NCI-H226 (cell line): Measurements from ENCODE around the gene LCN15.
"Not testable (repeated sequence)": the region's sequence is repeated elsewhere in the genome, so short reads cannot be mapped to it uniquely, and the experiment has no call there.

Source experiments
- DNase-seq: peaks from one replicate; pipeline ENCODE4 v3.0.0-alpha.2; 2015

The LCN15 gene

DNA sequence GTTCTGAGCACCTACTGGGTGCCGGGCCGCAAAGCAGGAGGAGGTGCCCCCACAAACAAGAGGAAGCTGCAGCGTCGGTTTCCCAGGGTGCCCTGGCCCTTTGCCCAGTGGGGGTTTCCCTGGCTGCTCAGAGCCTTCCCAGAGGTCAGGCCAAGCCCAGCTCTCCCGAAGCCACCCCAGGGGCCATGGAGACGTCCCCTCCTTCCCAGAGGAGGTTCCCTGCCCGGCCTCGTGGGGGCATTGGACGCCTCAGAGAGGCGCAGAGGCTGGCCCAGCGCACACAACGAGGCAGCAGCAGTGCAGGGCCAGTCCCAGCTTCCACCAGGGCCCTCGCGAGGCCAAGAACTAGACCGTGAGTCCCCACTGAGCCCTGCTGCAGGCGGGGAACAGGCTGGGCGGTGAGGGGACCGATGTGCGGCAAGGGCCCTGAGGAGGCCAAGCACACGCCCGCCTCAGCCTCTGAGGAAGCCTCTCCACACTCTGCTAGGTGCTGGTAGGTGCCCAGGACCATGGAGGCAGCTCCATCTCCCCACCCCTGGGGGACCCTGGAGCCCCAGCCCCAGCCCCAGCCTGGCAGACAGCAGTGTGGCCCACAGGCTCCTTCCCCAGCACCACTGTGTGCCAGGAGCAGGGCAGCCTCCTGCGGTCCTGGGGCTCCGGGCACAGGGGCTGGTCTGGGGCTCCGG lies 45.0 kb downstream of the LCN15 start:
- DNase-seq = no peak

DNA sequence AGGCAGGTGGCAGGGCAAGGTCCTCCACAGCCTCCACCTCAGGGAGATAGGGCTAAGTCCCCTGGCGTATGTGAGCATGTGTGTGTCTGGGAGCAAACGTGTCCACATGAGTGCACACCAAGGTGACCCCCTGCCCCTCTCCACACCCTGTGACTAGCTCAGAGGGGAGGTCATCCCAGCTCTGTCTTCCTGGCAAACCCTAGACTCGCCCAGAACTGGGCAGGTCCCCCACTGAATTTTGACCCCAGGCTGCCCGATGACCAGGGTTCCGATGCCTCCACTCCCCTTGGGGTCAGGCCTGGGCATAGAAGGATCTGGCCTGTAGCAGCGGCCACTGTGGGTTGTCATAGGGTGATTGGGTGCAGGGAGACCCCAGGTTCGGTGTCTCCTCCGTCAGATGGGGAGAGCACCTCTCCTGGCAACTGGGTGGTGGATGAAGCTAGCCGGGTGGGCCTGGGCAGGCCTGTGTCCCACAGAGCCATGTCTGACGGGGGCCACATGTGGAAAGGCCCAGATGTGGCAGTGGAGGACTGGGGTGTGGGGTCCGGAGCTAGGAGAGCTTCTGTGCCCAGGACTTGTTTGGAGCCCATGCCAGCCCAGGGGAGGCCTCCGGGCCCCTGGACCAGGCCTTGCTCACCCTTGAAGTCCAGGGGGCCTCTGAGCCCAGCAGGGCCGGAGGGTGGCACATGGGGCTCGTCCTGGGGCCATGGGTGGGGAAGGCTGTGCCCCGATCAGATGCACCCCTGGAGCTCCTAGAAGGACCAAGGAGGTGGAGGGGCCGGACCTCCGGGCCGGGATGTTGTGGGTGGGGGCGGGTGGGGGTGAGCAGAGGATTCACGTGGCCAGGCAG lies 45.7 kb downstream of the LCN15 start:
- DNase-seq = no peak

DNA sequence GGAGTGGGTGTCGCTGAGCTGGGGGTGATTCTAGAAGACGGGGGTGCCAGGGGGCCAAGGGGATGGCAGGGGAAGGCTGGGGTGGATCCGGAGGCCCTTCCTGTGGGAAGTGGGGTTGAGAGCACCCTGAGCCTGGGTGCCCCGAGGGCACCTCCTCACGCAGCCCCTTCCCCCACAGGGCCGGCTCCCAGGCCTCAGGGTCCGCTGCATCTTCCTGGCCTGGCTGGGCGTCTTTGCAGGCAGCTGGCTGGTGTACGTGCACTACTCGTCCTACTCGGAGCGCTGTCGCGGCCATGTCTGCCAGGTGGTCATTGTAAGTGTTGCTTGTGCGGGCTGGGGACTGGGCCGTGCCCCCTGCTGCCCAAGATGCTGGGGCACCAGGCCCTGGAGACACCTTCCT lies 46.9 kb downstream of the LCN15 start:
- no peak for DNase-seq

DNA sequence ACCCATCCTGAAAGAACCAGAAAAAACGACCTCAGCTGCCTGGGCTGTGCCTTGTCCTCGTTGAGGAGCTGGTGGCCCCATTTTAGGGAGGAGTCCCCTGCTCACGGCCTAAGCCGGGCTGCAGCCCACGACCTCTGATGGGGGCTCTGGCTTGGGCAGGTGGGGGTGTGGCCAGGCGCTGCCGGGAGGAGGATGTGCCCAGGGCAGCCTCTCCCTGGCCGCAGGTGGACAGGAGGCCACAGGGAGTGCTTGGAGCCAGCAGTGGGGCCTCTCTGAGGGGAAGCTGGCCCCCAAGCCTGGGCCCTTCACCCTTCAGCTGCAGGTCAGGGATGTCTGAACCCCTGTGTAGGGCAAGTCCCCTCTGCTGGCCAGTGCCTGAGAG lies 49.4 kb downstream of the LCN15 start:
- DNase-seq = no peak

DNA sequence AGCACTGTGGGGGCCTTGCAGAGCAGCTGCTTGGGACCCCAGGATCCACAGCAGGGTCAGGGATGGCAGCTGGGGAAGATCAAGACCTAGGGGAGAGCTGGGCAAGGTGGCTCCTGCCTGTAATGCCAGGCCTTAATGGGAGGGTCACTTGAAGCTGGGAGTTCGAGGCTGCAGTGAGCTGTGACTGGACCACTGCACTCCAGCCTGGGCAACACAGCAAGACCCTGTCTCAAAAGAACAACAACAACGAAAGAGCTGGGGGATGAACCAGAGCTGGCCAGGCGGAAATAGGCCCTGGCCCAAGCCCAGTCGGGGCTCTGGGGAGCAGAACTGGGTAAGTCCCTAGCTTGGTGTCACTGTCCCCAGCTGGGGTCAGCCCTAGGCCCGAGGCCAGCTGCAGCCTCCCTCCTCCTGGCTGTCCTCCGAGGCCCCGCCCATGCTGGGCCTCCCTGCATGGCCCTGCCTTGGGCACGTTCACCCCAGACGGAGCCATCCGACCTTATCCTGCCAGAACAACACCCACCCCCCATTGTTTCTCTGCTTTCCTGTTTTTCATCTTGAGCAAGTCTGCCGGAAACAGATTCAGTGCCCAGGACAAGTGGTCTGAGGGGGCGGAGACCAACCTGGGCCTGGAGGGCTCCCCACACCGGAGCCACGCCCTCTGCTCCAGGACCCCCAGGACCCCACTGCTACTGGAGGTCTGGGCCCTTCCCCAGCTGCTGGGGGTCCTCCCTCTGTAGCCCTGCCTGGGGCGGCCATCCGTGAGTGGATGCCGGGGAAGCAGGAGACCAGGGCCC lies 50.0 kb downstream of the LCN15 start:
- DNase-seq = no peak

GRCh38 chr9:136713550-136713949 lies 50.8 kb downstream of the LCN15 start:
- DNase-seq = no peak

GRCh38 chr9:136712690-136713544 lies 51.4 kb downstream of the LCN15 start:
- DNase-seq = no peak

DNA sequence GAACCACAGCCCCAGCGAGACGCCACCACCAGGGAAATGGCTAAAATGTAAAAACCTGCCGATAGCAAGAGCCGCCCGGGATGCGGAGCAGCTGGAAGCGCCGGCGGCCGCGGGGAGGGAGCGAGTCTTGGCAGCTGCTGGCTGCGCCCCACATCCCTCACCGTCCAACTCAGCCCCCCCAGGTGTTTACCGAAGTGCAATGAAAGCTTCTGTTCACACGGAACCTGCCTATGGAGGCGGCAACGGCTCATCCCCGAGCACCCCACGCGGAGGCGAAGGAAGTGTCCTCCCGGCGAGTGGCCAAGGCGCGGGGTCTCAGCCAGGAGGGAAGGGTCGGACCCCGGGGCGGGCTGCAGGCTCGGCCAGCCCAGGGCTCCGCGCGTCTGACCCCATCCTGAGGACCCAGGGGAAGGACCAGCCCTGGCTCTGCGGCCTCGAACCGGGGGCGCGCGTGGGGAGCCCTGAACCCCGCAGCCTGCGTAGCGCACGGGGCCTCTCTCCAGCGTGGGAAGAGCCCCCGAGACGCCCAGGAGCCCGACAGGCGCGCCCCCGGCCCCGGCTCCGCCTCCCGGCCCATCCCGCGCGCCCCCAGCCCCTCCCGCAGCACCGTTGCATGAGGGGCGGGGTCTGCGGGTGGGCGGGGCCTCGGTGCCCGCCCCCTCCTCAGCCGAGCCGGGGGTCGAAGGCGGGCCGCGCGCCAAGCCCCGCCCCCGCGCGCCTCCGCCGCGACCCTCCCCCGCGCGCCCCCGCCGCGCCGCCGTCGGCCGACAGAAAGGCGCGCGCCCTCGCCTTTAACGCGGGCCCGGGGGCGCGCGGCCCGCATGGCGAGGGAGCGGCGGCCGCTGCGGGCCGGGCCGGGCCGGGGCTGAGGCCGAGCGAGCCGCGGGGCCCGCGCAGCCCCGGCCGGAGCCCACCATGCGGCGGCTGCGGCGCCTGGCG lies 52.3 kb downstream of the LCN15 start, which contains the start of gene DIPK1B:
DIPK1B (plus strand) TSS at position 822 of the 939 bp plus-strand sequence; CDS start at position 916, 94 bp downstream.
- DNase-seq = no peak

DNA sequence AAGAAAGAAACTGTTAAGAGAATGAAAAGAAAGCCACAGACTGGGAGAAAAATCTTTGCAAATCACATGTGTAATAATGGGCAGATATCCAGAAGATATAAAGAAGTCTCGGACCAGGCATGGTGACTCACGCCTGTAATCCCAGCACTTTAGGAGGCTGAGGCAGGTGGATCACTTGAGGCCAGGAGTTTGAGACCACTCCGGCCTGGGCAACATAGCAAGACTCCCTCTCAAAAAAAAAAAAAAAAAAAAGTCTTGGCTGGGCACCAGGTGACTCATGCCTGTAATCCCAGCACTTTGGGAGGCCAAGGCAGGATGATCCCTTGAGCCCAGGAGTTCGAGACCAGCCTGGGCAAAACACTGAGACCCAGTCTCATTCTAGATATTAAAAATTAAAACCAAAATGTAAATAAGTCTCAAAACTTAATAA lies 53.1 kb downstream of the LCN15 start:
- not testable (repeated sequence) for DNase-seq

GRCh38 chr9:136710543-136710942 lies 53.8 kb downstream of the LCN15 start:
- DNase-seq = no peak
